Measurements from ENCODE around the gene SPOPL.

- TF ChIP-seq CTCF (IDR thresholded peaks at IDR 0.05; ENCODE audit: insufficient read depth, low read length) (no peak), REST (IDR thresholded peaks at IDR 0.05; ENCODE audit: insufficient replicate concordance, low read depth) (no peak), GABPA (IDR thresholded peaks at IDR 0.05; ENCODE audit: low read depth) (no peak), POLR2AphosphoS5 (IDR thresholded peaks at IDR 0.05; ENCODE audit: low read depth) (no peak)
Measured at GRCh38 chr2:138537170-138537915, 35.8 kb downstream of the SPOPL start.
